ENCODE data around the gene PXN. TPM values are rescaled to one million over a fixed set of nuclear protein-coding genes. Genes with fewer than 3 reads are reported as not detected.
A peak's percentile ranks its signal among the peaks of the same experiment; 100 is the strongest.

Gene PXN
- total RNA-seq, 1 experiment from 2014 or later, result 256 TPM

DNA sequence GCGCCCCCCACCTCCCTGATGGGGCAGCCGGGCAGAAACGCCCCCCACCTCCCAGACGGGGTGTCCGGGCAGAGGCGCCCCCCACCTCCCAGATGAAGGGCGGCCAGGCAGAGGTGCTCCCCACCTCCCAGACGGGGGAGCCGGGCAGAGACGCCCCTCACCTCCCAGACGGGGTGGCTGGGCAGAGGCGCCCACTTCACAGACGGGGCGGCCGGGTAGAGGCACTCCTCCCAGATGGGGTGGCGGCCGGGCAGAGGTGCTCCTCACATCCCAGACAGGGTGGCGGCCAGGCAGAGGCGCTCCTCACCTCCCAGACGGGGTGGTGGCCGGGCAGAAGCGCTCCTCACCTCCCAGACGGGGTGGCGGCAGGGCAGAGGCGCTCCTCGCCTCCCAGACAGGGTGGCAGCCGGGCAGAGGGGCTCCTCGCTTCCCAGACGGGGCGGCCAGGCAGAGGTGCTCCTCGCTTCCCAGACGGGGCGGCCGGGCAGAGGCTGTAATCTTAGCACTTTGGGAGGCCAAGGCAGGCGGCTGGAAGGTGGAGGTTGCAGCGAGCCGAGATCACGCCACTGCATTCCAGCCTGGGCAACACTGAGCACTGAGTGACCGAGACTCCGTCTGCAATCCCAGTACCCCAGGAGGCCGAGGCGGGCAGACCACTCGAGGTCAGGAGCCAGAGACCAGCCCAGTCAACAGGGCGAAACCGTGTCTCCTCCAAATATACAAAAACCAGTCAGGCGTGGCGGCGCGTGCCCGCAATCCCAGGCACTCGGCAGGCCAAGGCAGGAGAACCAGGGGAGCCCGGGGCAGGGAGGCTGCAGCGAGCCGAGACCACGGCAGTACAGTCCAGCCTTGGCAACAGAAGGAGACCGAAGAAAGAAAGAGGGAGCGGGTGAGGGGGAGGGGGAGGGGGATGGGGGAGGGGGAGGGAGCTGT, 12.9 kb upstream of the PXN start:
- no peaks in the 10 kb centered on the region for H3K4me1 Mint-ChIP-seq (ENCODE audit: insufficient read depth, unreplicated experiment)
- H3K27ac Mint-ChIP-seq (ENCODE audit: low read depth, unreplicated experiment), result no peak overlapping the region
- H3K27me3 Mint-ChIP-seq (ENCODE audit: insufficient read depth, unreplicated experiment), result no peaks in the 10 kb centered on the region
- no peak overlapping the region for H3K4me3 Mint-ChIP-seq (ENCODE audit: unreplicated experiment)
- CTCF ChIA-PET, result no interaction called here
- intact Hi-C loops (cut with micrococcal nuclease), result no loop called here
- no peaks in the 10 kb centered on the region for H3K36me3 Mint-ChIP-seq (ENCODE audit: insufficient read depth, unreplicated experiment)
- DNase-seq (ENCODE audit: unreplicated experiment), result no peak
- TF ChIP-seq, protein P1, sequence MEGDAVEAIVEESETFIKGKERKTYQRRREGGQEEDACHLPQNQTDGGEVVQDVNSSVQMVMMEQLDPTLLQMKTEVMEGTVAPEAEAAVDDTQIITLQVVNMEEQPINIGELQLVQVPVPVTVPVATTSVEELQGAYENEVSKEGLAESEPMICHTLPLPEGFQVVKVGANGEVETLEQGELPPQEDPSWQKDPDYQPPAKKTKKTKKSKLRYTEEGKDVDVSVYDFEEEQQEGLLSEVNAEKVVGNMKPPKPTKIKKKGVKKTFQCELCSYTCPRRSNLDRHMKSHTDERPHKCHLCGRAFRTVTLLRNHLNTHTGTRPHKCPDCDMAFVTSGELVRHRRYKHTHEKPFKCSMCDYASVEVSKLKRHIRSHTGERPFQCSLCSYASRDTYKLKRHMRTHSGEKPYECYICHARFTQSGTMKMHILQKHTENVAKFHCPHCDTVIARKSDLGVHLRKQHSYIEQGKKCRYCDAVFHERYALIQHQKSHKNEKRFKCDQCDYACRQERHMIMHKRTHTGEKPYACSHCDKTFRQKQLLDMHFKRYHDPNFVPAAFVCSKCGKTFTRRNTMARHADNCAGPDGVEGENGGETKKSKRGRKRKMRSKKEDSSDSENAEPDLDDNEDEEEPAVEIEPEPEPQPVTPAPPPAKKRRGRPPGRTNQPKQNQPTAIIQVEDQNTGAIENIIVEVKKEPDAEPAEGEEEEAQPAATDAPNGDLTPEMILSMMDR (IDR thresholded peaks at IDR 0.05; ENCODE audit: unreplicated experiment), result no peak
- BruUV-seq (replicated peaks), result no TSS peak
- H3K9me3 Mint-ChIP-seq (ENCODE audit: unreplicated experiment), result no peaks in the 10 kb centered on the region
- POLR2A ChIA-PET, result interaction anchor here (1.0 kb wide), 1 partner anchor 13 kb away, joined by 4 read pairs; the partner anchor contains the start of gene RNU4-2

DNA sequence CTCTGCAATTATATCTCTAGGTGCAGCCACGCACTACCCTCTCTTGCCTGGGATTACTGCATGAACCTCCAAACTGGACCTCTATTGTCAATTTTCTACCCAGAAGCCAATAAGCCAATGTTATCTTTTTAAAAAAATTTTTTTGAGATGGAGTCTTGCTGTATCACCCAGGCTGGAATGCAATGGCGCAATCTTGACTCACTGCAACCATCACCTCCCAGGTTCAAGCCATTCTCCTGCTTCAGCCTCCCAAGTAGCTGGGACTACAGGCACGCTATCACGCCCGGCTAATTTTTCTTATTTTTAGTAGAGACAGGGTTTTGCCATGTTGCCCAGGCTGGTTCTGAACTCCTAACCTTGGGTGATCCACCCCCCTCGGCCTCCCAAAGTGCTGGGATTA, 11.2 kb upstream of the PXN start:
- intact Hi-C loops (cut with micrococcal nuclease), result no loop called here
- Mint-ChIP-seq H3K27me3 (ENCODE audit: insufficient read depth, unreplicated experiment) (no peaks in the 10 kb centered on the region), H3K9me3 (ENCODE audit: unreplicated experiment) (no peaks in the 10 kb centered on the region), H3K27ac (ENCODE audit: low read depth, unreplicated experiment) (no peak overlapping the region), H3K36me3 (ENCODE audit: insufficient read depth, unreplicated experiment) (no peaks in the 10 kb centered on the region), H3K4me1 (ENCODE audit: insufficient read depth, unreplicated experiment) (no peaks in the 10 kb centered on the region), H3K4me3 (ENCODE audit: unreplicated experiment) (no peak overlapping the region)
- POLR2A ChIA-PET, result interaction anchor here (0.6 to 2.9 kb wide), 5 partner anchors 13 to 76 kb away, joined by 3 to 6 read pairs (median 3); partner anchors contain the start of genes RNU4-2 and RPLP0
- CTCF ChIA-PET, result interaction anchor here (0.6 to 0.7 kb wide), 2 partner anchors 10 to 25 kb away, joined by 3 to 5 read pairs; partner anchors contain the start of gene SIRT4
- no TSS peak for BruUV-seq (replicated peaks)
- TF ChIP-seq, protein P1 (IDR thresholded peaks at IDR 0.05; ENCODE audit: unreplicated experiment), result no peak
- DNase-seq (ENCODE audit: unreplicated experiment), result peak; percentile 35

DNA sequence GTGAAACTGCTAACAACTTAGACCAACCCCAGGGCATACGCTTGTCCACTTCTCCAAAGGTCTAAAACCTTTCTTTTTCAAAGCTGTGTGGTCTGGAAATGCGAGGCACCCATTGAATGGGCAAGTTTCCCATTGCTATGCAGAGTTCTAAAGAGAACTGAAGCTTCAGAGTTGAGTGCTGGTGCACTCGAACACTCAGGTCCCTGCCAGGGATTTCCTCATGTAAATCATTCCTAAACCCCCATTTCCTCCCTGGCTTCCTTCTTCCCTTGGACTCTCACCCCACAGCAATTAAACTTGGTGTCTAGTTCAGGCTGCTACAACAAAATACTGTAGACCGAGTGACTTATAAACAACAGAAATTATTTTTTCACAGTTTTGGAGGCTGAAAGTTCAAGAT, 2.2 kb upstream of the PXN start:
- BruUV-seq (replicated peaks), result no TSS peak
- peaks cover 15% of the 10 kb centered on the region for H3K4me1 Mint-ChIP-seq (ENCODE audit: insufficient read depth, unreplicated experiment)
- TF ChIP-seq, protein P1 (IDR thresholded peaks at IDR 0.05; ENCODE audit: unreplicated experiment), result no peak
- no peak for DNase-seq (ENCODE audit: unreplicated experiment)
- no peak overlapping the region for H3K4me3 Mint-ChIP-seq (ENCODE audit: unreplicated experiment)
- H3K27me3 Mint-ChIP-seq (ENCODE audit: insufficient read depth, unreplicated experiment), result no peaks in the 10 kb centered on the region
- ChIA-PET CTCF (interaction anchor here (0.5 to 15.6 kb wide), 5 partner anchors 10 to 68 kb away, joined by 3 to 454 read pairs (median 90); partner anchors contain the start of gene RPLP0), POLR2A (interaction anchor here (7.6 to 15.6 kb wide), 3 partner anchors 24 to 68 kb away, joined by 112 to 549 read pairs (median 236); partner anchors contain the start of genes RNU4-1, RNU4-2 and RPLP0)
- peaks cover 7% of the 10 kb centered on the region for H3K36me3 Mint-ChIP-seq (ENCODE audit: insufficient read depth, unreplicated experiment)
- no peaks in the 10 kb centered on the region for H3K9me3 Mint-ChIP-seq (ENCODE audit: unreplicated experiment)
- intact Hi-C loops (cut with micrococcal nuclease), result loop anchor here (10.0 kb wide), 1 partner anchor 153 kb away; the partner anchor contains the start of gene RAB35
- H3K27ac Mint-ChIP-seq (ENCODE audit: low read depth, unreplicated experiment), result no peak overlapping the region

All from MCF 10A (cell line).